ENCODE results near the gene PNPLA2. TPM values are rescaled to one million over a fixed set of nuclear protein-coding genes. Genes with fewer than 3 reads are reported as not detected.

The PNPLA2 gene
- total RNA-seq, 1 experiment from 2014 or later = 45.4 TPM

- no peak for DNase-seq (ENCODE audit: low read depth)
Observed at GRCh38 chr11:783581-784015, 35.1 kb upstream of the PNPLA2 start.

- DNase-seq (ENCODE audit: low read depth) = no peak
Observed at GRCh38 chr11:786235-787083, 32.3 kb upstream of the PNPLA2 start.

- DNase-seq (ENCODE audit: low read depth) = no peak
Observed at GRCh38 chr11:787084-787675, 31.5 kb upstream of the PNPLA2 start.

GRCh38 chr11:788009-788640 lies 30.6 kb upstream of the PNPLA2 start:
- no peak for DNase-seq (ENCODE audit: low read depth)

GRCh38 chr11:788953-789940 lies 29.5 kb upstream of the PNPLA2 start:
- peak; percentile 47 for DNase-seq (ENCODE audit: low read depth)

- peak; percentile 48 for DNase-seq (ENCODE audit: low read depth)
Observed at GRCh38 chr11:789943-790342, 28.8 kb upstream of the PNPLA2 start, which contains the start of gene CEND1. Gene CEND1 (minus strand): TSS chr11:790090. CDS start chr11:788576, 1,514 bp downstream.

GRCh38 chr11:790721-791564 lies 27.8 kb upstream of the PNPLA2 start:
- no peak for DNase-seq (ENCODE audit: low read depth)

GRCh38 chr11:791658-792534 lies 26.8 kb upstream of the PNPLA2 start:
- no peak for DNase-seq (ENCODE audit: low read depth)

GRCh38 chr11:792535-792821 lies 26.2 kb upstream of the PNPLA2 start:
- DNase-seq (ENCODE audit: low read depth) = no peak

- no peak for DNase-seq (ENCODE audit: low read depth)
Observed at GRCh38 chr11:792873-793272, 25.8 kb upstream of the PNPLA2 start.

GRCh38 chr11:793556-793955 lies 25.2 kb upstream of the PNPLA2 start:
- no peak for DNase-seq (ENCODE audit: low read depth)

- DNase-seq (ENCODE audit: low read depth) = no peak
Observed at GRCh38 chr11:794013-794765, 24.5 kb upstream of the PNPLA2 start.

- no peak for DNase-seq (ENCODE audit: low read depth)
Observed at GRCh38 chr11:794766-795633, 23.7 kb upstream of the PNPLA2 start.

- DNase-seq (ENCODE audit: low read depth) = peak; percentile 88
Observed at GRCh38 chr11:795634-796564, 22.8 kb upstream of the PNPLA2 start.

GRCh38 chr11:796565-797295 lies 22.0 kb upstream of the PNPLA2 start:
- no peak for DNase-seq (ENCODE audit: low read depth)

All from LHCN-M2 (cell line).